ENCODE measurements around the gene EPHA3.

DNA sequence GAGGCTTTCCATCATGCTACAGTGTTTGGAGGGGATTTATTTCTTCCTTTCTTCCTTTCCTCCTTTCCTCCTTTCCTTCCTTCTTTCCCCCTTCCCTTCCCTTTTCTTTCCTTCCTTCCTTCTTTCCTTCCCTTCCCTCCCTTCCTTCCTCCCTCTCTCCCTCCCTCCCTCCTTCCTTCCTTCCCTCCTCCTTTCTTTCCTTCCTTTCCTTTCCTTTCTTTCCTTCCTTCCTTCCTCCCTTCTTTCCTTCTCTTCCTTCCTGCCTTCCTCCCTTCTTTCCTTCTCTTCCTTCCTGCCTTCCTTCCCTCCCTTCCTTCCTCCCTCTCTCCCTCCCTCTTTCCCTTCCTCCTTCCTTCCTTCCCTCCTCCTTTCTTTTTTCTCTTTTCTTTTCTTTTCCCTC is 127.2 kb downstream of the EPHA3 start:
- TF ChIP-seq EZH2 (IDR thresholded peaks at IDR 0.05; ENCODE audit: borderline replicate concordance, insufficient read depth, low read depth, low read length, poor library complexity, severe bottlenecking): no peak
- TF ChIP-seq, protein P1, sequence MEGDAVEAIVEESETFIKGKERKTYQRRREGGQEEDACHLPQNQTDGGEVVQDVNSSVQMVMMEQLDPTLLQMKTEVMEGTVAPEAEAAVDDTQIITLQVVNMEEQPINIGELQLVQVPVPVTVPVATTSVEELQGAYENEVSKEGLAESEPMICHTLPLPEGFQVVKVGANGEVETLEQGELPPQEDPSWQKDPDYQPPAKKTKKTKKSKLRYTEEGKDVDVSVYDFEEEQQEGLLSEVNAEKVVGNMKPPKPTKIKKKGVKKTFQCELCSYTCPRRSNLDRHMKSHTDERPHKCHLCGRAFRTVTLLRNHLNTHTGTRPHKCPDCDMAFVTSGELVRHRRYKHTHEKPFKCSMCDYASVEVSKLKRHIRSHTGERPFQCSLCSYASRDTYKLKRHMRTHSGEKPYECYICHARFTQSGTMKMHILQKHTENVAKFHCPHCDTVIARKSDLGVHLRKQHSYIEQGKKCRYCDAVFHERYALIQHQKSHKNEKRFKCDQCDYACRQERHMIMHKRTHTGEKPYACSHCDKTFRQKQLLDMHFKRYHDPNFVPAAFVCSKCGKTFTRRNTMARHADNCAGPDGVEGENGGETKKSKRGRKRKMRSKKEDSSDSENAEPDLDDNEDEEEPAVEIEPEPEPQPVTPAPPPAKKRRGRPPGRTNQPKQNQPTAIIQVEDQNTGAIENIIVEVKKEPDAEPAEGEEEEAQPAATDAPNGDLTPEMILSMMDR (IDR thresholded peaks at IDR 0.05): no peak

All from B cell (primary cell).